Uterus (tissue), 2 donors: ENCODE measurements around the gene BCL2L1.

Experiments used
- CTCF ChIP-seq, 4 experiments: fragments of 200-600 bp in 2 of 4; fragments of 450-650 bp in 2 of 4; sonication (generic) in 2 of 4; IDR thresholded peaks; one replicate each; pipeline ENCODE4 v1.5.1; 2016 to 2019; ENCODE audit warnings: antibody characterized with exemption in 4 of 4, mild to moderate bottlenecking in 2 of 4, moderate library complexity in 1 of 4
- POLR2A ChIP-seq, 2 donors: fragments of 450-650 bp; IDR thresholded peaks; one replicate each; pipeline ENCODE4 v1.6.1; 2016; ENCODE audit warnings: antibody characterized with exemption in 2 of 2, mild to moderate bottlenecking in 1 of 2, moderate library complexity in 1 of 2

GRCh38 chr20:31652917-31653396 is 69.7 kb downstream of the BCL2L1 start:
- TF ChIP-seq CTCF (IDR thresholded peaks at IDR 0.05) (no peak), POLR2A (IDR thresholded peaks at IDR 0.05) (no peak)
